K562 (cell line): ENCODE data around the gene RPUSD2. TPM values are rescaled to one million over a fixed set of nuclear protein-coding genes. Genes with fewer than 3 reads are reported as not detected.
A peak's percentile ranks its signal among the peaks of the same experiment; 100 is the strongest.

Experiments used
- ASH1L ChIP-seq: fragments of 450-650 bp; IDR thresholded peaks from 2 replicates; pipeline ENCODE4 v1.6.1; 2018; ENCODE audit warnings: borderline replicate concordance, mild to moderate bottlenecking, low read depth; ENCODE audit not compliant: partially characterized antibody
- BCL6 ChIP-seq: fragments of 250-450 bp; sonication (Bioruptor Pico); IDR thresholded peaks from 2 replicates; pipeline ENCODE4 v1.4.0; 2020
- CBX3 ChIP-seq, 2 experiments: IDR thresholded peaks; 1 replicate in 1 of 2; 2 replicates in 1 of 2; pipeline ENCODE4 v1.6.1; 2012; ENCODE audit warnings: inconsistent platforms in 2 of 2, low read length in 2 of 2, borderline replicate concordance in 1 of 2, control low read depth in 1 of 2
- FOXJ2 ChIP-seq: fragments of 200-800 bp; sonication (Bioruptor generic); IDR thresholded peaks from 2 replicates; pipeline ENCODE4 v1.6.1; 2016; ENCODE audit warnings: missing genetic modification characterization, missing compliant biosample characterization
- HLTF ChIP-seq: fragments of 450-650 bp; IDR thresholded peaks from 2 replicates; pipeline ENCODE4 v1.6.1; 2016
- L3MBTL2 ChIP-seq: fragments of 450-650 bp; IDR thresholded peaks from 2 replicates; pipeline ENCODE4 v1.6.1; 2016; ENCODE audit warnings: mild to moderate bottlenecking, moderate library complexity
- LCOR ChIP-seq: sonication (generic); formaldehyde crosslinking; IDR thresholded peaks from 2 replicates; pipeline ENCODE4 v1.8.0; 2022; ENCODE audit warnings: mild to moderate bottlenecking, missing genetic modification reagents
- MAFK ChIP-seq: IDR thresholded peaks from 2 replicates; pipeline ENCODE4 v1.6.1; 2011; ENCODE audit warnings: low read length, improper control_type of control experiment
- POLR2A ChIP-seq: fragments of 450-650 bp; conservative IDR thresholded peaks from 2 replicates; pipeline ENCODE4 v1.6.1; 2016
- PRDM10 ChIP-seq: fragments of 450-650 bp; IDR thresholded peaks from 2 replicates; pipeline ENCODE4 v1.6.1; 2018; ENCODE audit not compliant: partially characterized antibody
- SPI1 ChIP-seq: IDR thresholded peaks from 2 replicates; pipeline ENCODE4 v1.6.1; 2011; ENCODE audit warnings: low read depth, low read length, control low read depth, borderline replicate concordance
- TEAD2 ChIP-seq: fragments of 450-650 bp; IDR thresholded peaks from 2 replicates; pipeline ENCODE4 v1.6.1; 2016; ENCODE audit warnings: missing genetic modification characterization, control low read depth, missing compliant biosample characterization
- YY1 ChIP-seq, 3 experiments: IDR thresholded peaks; 2 replicates each; pipeline ENCODE4 v1.6.1; 2011; ENCODE audit warnings: low read length in 2 of 3, mild to moderate bottlenecking in 2 of 3, moderate library complexity in 2 of 3, borderline replicate concordance in 1 of 3, control low read depth in 1 of 3, low read depth in 1 of 3; ENCODE audit not compliant: insufficient read depth in 3 of 3, insufficient replicate concordance in 2 of 3, control insufficient read depth in 1 of 3, insufficient read length in 1 of 3; ENCODE audit errors: extremely low read depth in 1 of 3
- ZC3H4 ChIP-seq: sonication (generic); formaldehyde crosslinking; IDR thresholded peaks from 2 replicates; pipeline ENCODE4 v1.9.0; 2021; ENCODE audit warnings: missing genetic modification reagents, borderline replicate concordance
- ZNF24 ChIP-seq: fragments of 450-650 bp; IDR thresholded peaks from 2 replicates; pipeline ENCODE4 v1.6.1; 2016
- ZNF766 ChIP-seq: fragments of 200-800 bp; sonication (Bioruptor generic); conservative IDR thresholded peaks from 2 replicates; pipeline ENCODE4 v1.6.1; 2016; ENCODE audit warnings: missing genetic modification characterization, missing compliant biosample characterization
- polyA plus RNA-seq, 8 experiments: library from polyadenylated mRNA; depleted of rRNA in 4 of 8; stranded (reverse) in 5 of 8; unstranded in 3 of 8; fragments of >200 nt; fragmentation: Nextera tagmentation in 2 of 8; fragmentation: Illumina TruSeq in 1 of 8; extraction: Ambion mirVana in 2 of 8; extraction: Trizol in 1 of 8; gene quantifications; 2 replicates each; pipeline versions ENCODE4 v1.2.1 to v1.2.3, GENCODE V29; 2011 to 2014; ENCODE audit warnings: inconsistent platforms in 1 of 8, missing spikeins in 1 of 8
- total RNA-seq, 7 experiments: library from RNA; depleted of rRNA in 6 of 7; stranded (reverse); fragments of >200 nt in 6 of 7; fragmentation: Illumina TruSeq in 2 of 7; extraction: Trizol in 2 of 7; gene quantifications; 2 replicates each; pipeline versions ENCODE4 v1.2.1 to v1.2.3, GENCODE V29; 2011 to 2021; ENCODE audit warnings: low replicate concordance in 1 of 7
- TF ChIP-seq, protein P1 (sequence below): fragments of 450-650 bp; IDR thresholded peaks from 2 replicates; pipeline ENCODE4 v1.6.1; 2016
- TF ChIP-seq, protein P2 (sequence below): fragments of 450-650 bp; IDR thresholded peaks from 2 replicates; pipeline ENCODE4 v1.6.1; 2018; ENCODE audit warnings: mild to moderate bottlenecking, low read depth; ENCODE audit not compliant: partially characterized antibody

The RPUSD2 gene
- total and polyA plus RNA-seq, 9 of the 15 experiments (the other 6 are each of a cell fraction or from before 2014, with no cell fraction given), result 3.7 to 30.2 (median 14.3) TPM

DNA sequence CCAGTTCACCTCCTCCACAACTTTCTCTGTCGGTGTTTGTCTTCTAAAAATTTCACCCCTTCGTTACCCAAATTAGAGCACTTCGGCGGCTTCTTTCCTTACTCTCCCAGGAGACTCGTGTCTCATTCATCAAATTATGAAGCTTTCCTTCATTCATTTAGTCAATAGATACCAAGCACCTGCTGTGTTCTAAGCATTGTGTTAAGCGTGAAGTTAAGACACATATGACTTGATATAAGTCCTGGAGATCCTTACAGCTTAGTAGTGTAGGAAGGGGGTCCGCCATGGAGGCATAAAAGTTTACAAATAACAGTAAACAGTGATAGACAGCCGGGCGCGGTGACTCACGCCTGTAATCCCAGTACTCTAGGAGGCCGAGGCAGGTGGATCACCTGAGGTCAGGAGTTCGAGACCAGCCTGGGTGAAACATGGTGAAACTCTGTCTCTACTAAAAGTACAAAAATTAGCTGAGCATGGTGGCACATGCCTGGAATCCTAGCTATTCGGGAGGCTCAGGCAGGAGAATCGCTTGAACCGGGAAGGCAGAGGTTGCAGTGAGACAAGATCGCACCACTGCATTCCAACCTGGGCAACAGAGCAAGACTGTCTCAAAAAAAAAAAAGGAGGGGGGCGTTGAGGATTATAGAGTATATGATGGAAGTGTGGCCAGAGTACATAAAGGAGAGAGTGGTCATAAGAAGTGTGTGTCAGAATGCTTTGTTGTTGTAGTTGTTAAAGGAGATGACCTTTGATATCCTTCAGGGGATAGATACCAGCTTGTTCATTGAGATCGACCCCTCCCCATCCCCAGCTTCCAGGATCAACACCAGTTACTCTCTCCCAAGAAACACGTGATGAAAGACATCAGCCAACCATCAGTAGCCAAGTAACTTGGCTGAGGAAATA lies 3.5 kb upstream of the RPUSD2 start (continued):
- TF ChIP-seq PRDM10 (peak; percentile 94), ASH1L (no peak), HLTF (no peak), BCL6 (CRISPR knock-in tag) (no peak), YY1 (IDR thresholded peaks at IDR 0.05; ENCODE audit: borderline replicate concordance in 1 of 3, control insufficient read depth in 1 of 3, extremely low read depth in 1 of 3, insufficient read depth in 3 of 3, insufficient read length in 1 of 3, insufficient replicate concordance in 2 of 3, low read depth in 1 of 3, low read length in 2 of 3) (no peak), ZNF24 (peak; percentile 20; the same call in 1 of the 2 replicates), FOXJ2 (tag) (0 out of 2 replicates have a peak, but pooled peaks have one; percentile 0), SPI1 (no peak; the same call in 1 of the 2 replicates), ZC3H4 (no peak), MAFK (0 out of 2 replicates have a peak, but pooled peaks have one; percentile 1), TEAD2 (tag) (no peak), LCOR (no peak), POLR2A (no peak), CBX3 (IDR thresholded peaks at IDR 0.05; ENCODE audit: borderline replicate concordance in 1 of 2, low read length in 2 of 2) (no peak), L3MBTL2 (no peak), ZNF766 (CRISPR knock-in tag) (no peak)
- TF ChIP-seq, protein P1, sequence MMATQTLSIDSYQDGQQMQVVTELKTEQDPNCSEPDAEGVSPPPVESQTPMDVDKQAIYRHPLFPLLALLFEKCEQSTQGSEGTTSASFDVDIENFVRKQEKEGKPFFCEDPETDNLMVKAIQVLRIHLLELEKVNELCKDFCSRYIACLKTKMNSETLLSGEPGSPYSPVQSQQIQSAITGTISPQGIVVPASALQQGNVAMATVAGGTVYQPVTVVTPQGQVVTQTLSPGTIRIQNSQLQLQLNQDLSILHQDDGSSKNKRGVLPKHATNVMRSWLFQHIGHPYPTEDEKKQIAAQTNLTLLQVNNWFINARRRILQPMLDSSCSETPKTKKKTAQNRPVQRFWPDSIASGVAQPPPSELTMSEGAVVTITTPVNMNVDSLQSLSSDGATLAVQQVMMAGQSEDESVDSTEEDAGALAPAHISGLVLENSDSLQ, result peak; percentile 81
- TF ChIP-seq, protein P2, sequence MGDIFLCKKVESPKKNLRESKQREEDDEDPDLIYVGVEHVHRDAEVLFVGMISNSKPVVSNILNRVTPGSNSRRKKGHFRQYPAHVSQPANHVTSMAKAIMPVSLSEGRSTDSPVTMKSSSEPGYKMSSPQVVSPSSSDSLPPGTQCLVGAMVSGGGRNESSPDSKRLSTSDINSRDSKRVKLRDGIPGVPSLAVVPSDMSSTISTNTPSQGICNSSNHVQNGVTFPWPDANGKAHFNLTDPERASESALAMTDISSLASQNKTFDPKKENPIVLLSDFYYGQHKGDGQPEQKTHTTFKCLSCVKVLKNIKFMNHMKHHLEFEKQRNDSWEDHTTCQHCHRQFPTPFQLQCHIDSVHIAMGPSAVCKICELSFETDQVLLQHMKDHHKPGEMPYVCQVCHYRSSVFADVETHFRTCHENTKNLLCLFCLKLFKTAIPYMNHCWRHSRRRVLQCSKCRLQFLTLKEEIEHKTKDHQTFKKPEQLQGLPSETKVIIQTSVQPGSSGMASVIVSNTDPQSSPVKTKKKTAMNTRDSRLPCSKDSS, result no peak
